SJSA1 (cell line): ENCODE measurements around the gene NFAM1. TPM values are rescaled to one million over a fixed set of nuclear protein-coding genes. Genes with fewer than 3 reads are reported as not detected.

Source experiments
- DNase-seq, 2 experiments: peaks; one replicate each; pipeline ENCODE4 v3.0.0-alpha.2; 2015 to 2020; ENCODE audit warnings: low spot score in 2 of 2, low read depth in 1 of 2
- H3K27ac ChIP-seq: fragments of 250-450 bp; sonication (Bioruptor Pico); 2 replicates; pipeline ENCODE4 v1.5.1; 2020; ENCODE audit warnings: mild to moderate bottlenecking, moderate library complexity
- H3K27me3 ChIP-seq: fragments of 250-450 bp; sonication (Bioruptor Pico); replicated peaks from 2 replicates; pipeline ENCODE4 v1.5.1; 2020; ENCODE audit warnings: mild to moderate bottlenecking, moderate library complexity
- H3K36me3 ChIP-seq: fragments of 250-450 bp; sonication (Bioruptor Pico); 2 replicates; pipeline ENCODE4 v1.5.1; 2020; ENCODE audit warnings: mild to moderate bottlenecking
- H3K4me1 ChIP-seq: fragments of 250-450 bp; sonication (Bioruptor Pico); replicated peaks from 2 replicates; pipeline ENCODE4 v1.6.1; 2021; ENCODE audit warnings: mild to moderate bottlenecking
- H3K4me3 ChIP-seq: fragments of 250-450 bp; sonication (Bioruptor Pico); 2 replicates; pipeline ENCODE4 v1.5.1; 2020; ENCODE audit warnings: mild to moderate bottlenecking
- H3K9me3 ChIP-seq: fragments of 250-450 bp; sonication (Bioruptor Pico); replicated peaks from 2 replicates; pipeline ENCODE4 v1.5.1; 2020; ENCODE audit warnings: mild to moderate bottlenecking
- total RNA-seq: library from RNA; depleted of rRNA; stranded (reverse); fragments of >200 nt; shearing (Covaris generic); gene quantifications from 2 replicates; pipeline ENCODE4 v1.2.3, GENCODE V29; 2014; rRNA removed

Gene NFAM1
- total RNA-seq, 1 experiment from 2014 or later: not detected

DNA sequence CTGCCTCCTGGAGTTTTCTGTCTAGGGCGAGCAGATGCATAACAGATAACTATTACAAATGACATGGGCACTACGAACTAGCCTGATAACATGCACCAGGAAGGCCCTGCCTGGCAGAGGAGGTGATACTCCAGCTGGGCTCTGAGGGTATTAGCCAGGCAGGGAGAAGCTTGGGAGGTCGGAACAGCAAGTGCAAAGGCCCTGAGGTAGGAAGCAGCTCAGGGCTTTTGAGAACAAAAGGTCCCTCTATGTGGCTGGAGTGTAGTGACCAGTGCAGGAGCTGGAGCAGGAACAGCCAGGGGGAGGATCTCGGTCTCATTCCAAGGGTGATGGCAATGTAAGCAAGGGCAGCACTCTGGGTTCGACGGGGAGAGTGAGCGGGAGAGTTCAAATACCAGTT, 100.1 kb downstream of the NFAM1 start:
- H3K4me3 ChIP-seq: no peak overlapping the region

GRCh38 chr22:42331014-42331413, 101.2 kb downstream of the NFAM1 start:
- Histone ChIP-seq H3K27me3 (no peaks in the 10 kb centered on the region), H3K36me3 (no peaks in the 10 kb centered on the region), H3K4me1 (no peaks in the 10 kb centered on the region), H3K4me3 (no peak overlapping the region), H3K9me3 (no peaks in the 10 kb centered on the region), H3K27ac (no peak overlapping the region)
- DNase-seq: no peak

More for the DNA sequence above, 100.1 kb downstream of the NFAM1 start:
- Histone ChIP-seq H3K4me1 (no peaks in the 10 kb centered on the region), H3K27me3 (no peaks in the 10 kb centered on the region), H3K36me3 (no peaks in the 10 kb centered on the region), H3K9me3 (no peaks in the 10 kb centered on the region), H3K27ac (no peak overlapping the region)
- DNase-seq: no peak

Other genes starting within 250 kb of the NFAM1 start
- gene TCF20, start 161.8 kb downstream of the NFAM1 start, total RNA-seq: 27.7 and 34.1 TPM in 2 replicates
- gene RRP7A, start 87.4 kb upstream of the NFAM1 start, total RNA-seq: 40.2 and 43.4 TPM in 2 replicates
- 2.9 and 8.6 TPM in 2 replicates for gene SERHL2, start 121.6 kb upstream of the NFAM1 start, total RNA-seq
- gene POLDIP3, start 182.5 kb upstream of the NFAM1 start, total RNA-seq: 33.3 and 34.6 TPM in 2 replicates
- gene ATP5MGL, start 208.2 kb upstream of the NFAM1 start, total RNA-seq: not detected in 2 replicates
- 91.3 and 149 TPM in 2 replicates for gene CYB5R3, start 217.0 kb upstream of the NFAM1 start, total RNA-seq